SK-N-SH treated with all-trans-retinoic acid at 6 μM for 48 hours (cell line): Measurements from ENCODE around the gene PALLD.

ENCODE experiments used
- ATAC-seq: fragments of 200-7000 bp; cut with Tn5 transposase; 3 replicates; pipeline ENCODE4 v1.9.1; 2020; ENCODE audit warnings: mild to moderate bottlenecking, moderate library complexity
- ARNTL ChIP-seq: fragments of 450-650 bp; formaldehyde crosslinking; IDR thresholded peaks from 2 replicates; pipeline ENCODE4 v1.5.0; 2020; ENCODE audit warnings: low read depth, mild to moderate bottlenecking, moderate library complexity, borderline replicate concordance
- BACH2 ChIP-seq: fragments of 250-450 bp; sonication (Bioruptor Pico); IDR thresholded peaks from 2 replicates; pipeline ENCODE4 v1.9.0; 2021; ENCODE audit warnings: mild to moderate bottlenecking, borderline replicate concordance
- CREB5 ChIP-seq: fragments of 250-450 bp; sonication (Bioruptor Pico); IDR thresholded peaks from 2 replicates; pipeline ENCODE4 v1.5.1; 2020; ENCODE audit warnings: low read depth, mild to moderate bottlenecking, moderate library complexity
- CSRNP3 ChIP-seq: fragments of 250-450 bp; sonication (Bioruptor Pico); IDR thresholded peaks from 2 replicates; pipeline ENCODE4 v1.5.1; 2021; ENCODE audit warnings: mild to moderate bottlenecking, moderate library complexity
- ESRRG ChIP-seq: fragments of 250-450 bp; sonication (Bioruptor Pico); IDR thresholded peaks from 2 replicates; pipeline ENCODE4 v1.6.1; 2021; ENCODE audit warnings: mild to moderate bottlenecking
- GLIS3 ChIP-seq: fragments of 250-450 bp; sonication (Bioruptor Pico); IDR thresholded peaks from 2 replicates; pipeline ENCODE4 v1.5.0; 2020; ENCODE audit warnings: mild to moderate bottlenecking, moderate library complexity
- ISL1 ChIP-seq: fragments of 250-450 bp; sonication (Bioruptor Pico); IDR thresholded peaks from 2 replicates; pipeline ENCODE4 v2.1.2; 2022; ENCODE audit warnings: mild to moderate bottlenecking, moderate library complexity
- OSR1 ChIP-seq: fragments of 250-450 bp; sonication (Bioruptor Pico); IDR thresholded peaks from 2 replicates; pipeline ENCODE4 v1.8.0; 2022; ENCODE audit warnings: moderate library complexity, mild to moderate bottlenecking, inconsistent platforms
- POU6F1 ChIP-seq: fragments of 250-450 bp; sonication (Bioruptor Pico); IDR thresholded peaks from 2 replicates; pipeline ENCODE4 v1.8.0; 2021; ENCODE audit warnings: low read depth, mild to moderate bottlenecking, moderate library complexity, borderline replicate concordance
- RARB ChIP-seq: fragments of 250-450 bp; sonication (Bioruptor Pico); IDR thresholded peaks from 2 replicates; pipeline ENCODE4 v1.8.0; 2021; ENCODE audit warnings: mild to moderate bottlenecking, moderate library complexity
- SNAI2 ChIP-seq: fragments of 250-450 bp; sonication (Bioruptor Pico); IDR thresholded peaks from 2 replicates; pipeline ENCODE4 v1.5.0; 2020; ENCODE audit warnings: mild to moderate bottlenecking, moderate library complexity
- TCF4 ChIP-seq: fragments of 250-450 bp; sonication (Bioruptor Pico); IDR thresholded peaks from 2 replicates; pipeline ENCODE4 v1.8.0; 2021; ENCODE audit warnings: mild to moderate bottlenecking, moderate library complexity, borderline replicate concordance
- TOX ChIP-seq: fragments of 250-450 bp; sonication (Bioruptor Pico); IDR thresholded peaks from 2 replicates; pipeline ENCODE4 v1.8.0; 2021; ENCODE audit warnings: mild to moderate bottlenecking, moderate library complexity, borderline replicate concordance
- TSHZ2 ChIP-seq: fragments of 250-450 bp; sonication (Bioruptor Pico); IDR thresholded peaks from 2 replicates; pipeline ENCODE4 v1.5.0; 2020; ENCODE audit warnings: mild to moderate bottlenecking, moderate library complexity
- ZC3H10 ChIP-seq: fragments of 250-450 bp; sonication (Bioruptor Pico); IDR thresholded peaks from 2 replicates; pipeline ENCODE4 v1.5.1; 2021; ENCODE audit warnings: mild to moderate bottlenecking, moderate library complexity
- ZFP3 ChIP-seq: fragments of 250-450 bp; sonication (Bioruptor Pico); IDR thresholded peaks from 2 replicates; pipeline ENCODE4 v1.5.0; 2020; ENCODE audit warnings: mild to moderate bottlenecking, moderate library complexity
- ZFP30 ChIP-seq: fragments of 450-650 bp; formaldehyde crosslinking; IDR thresholded peaks from 2 replicates; pipeline ENCODE4 v1.5.0; 2022; ENCODE audit warnings: mild to moderate bottlenecking, moderate library complexity
- ZNF70 ChIP-seq: fragments of 450-650 bp; formaldehyde crosslinking; IDR thresholded peaks from 2 replicates; pipeline ENCODE4 v1.5.0; 2020; ENCODE audit warnings: mild to moderate bottlenecking, moderate library complexity
- ZNF8 ChIP-seq: fragments of 450-650 bp; formaldehyde crosslinking; IDR thresholded peaks from 2 replicates; pipeline ENCODE4 v1.5.0; 2020; ENCODE audit warnings: mild to moderate bottlenecking, moderate library complexity

The PALLD gene

GRCh38 chr4:168491563-168491962 lies 5.3 kb upstream of the PALLD start:
- no peak for ATAC-seq
- TF ChIP-seq GLIS3 (no peak), TCF4 (CRISPR knock-in tag) (no peak), BACH2 (CRISPR knock-in tag) (no peak), ZNF8 (CRISPR knock-in tag) (no peak), ZFP3 (CRISPR knock-in tag) (no peak), OSR1 (CRISPR knock-in tag) (no peak), TSHZ2 (CRISPR knock-in tag) (no peak), ZFP30 (CRISPR knock-in tag) (no peak)

- ATAC-seq = peak; percentile 46
- TF ChIP-seq ISL1 (peak; percentile 45; the same call in 1 of the 2 replicates), POU6F1 (CRISPR knock-in tag) (no peak), CREB5 (CRISPR knock-in tag) (0 out of 2 replicates have a peak, but pooled peaks have one; percentile 54), ZNF70 (CRISPR knock-in tag) (no peak), RARB (CRISPR knock-in tag) (no peak), ZFP3 (CRISPR knock-in tag) (no peak)
- TF ChIP-seq, all 23 proteins: peak for 2
Observed at GRCh38 chr4:168498251-168498650, 1.4 kb downstream of the PALLD start.

- no peak for ATAC-seq
- no peak for TF ChIP-seq TSHZ2 (CRISPR knock-in tag)
- no peak for TF ChIP-seq BACH2 (CRISPR knock-in tag)
- TF ChIP-seq ESRRG (CRISPR knock-in tag) = no peak
- TF ChIP-seq ARNTL (CRISPR knock-in tag) = no peak
- TF ChIP-seq ZFP3 (CRISPR knock-in tag) = no peak
- TF ChIP-seq POU6F1 (CRISPR knock-in tag) = no peak
- no peak for TF ChIP-seq ISL1
- TF ChIP-seq RARB (CRISPR knock-in tag) = no peak
- no peak for TF ChIP-seq ZC3H10 (CRISPR knock-in tag)
- no peak for TF ChIP-seq TOX
- no peak for TF ChIP-seq SNAI2 (CRISPR knock-in tag)
- no peak for TF ChIP-seq ZNF70 (CRISPR knock-in tag)
- TF ChIP-seq ZFP30 (CRISPR knock-in tag) = no peak
- no peak for TF ChIP-seq CSRNP3
Observed at GRCh38 chr4:168499241-168499640, 2.4 kb downstream of the PALLD start.
